HG03469 (cell line): ENCODE measurements around the gene ZNF708.
"Not testable (repeated sequence)": the region's sequence is repeated elsewhere in the genome, so short reads cannot be mapped to it uniquely, and the experiment has no call there.

ENCODE experiments used
- ATAC-seq: cut with Tn5 transposase; IDR thresholded peaks from one replicate; pipeline ENCODE4 v1.9.1; 2021; ENCODE audit warnings: mild to moderate bottlenecking, moderate library complexity, moderate number of reproducible peaks; ENCODE audit not compliant: unreplicated experiment

The ZNF708 gene

GRCh38 chr19:21260164-21260847 is 68.9 kb downstream of the ZNF708 start:
- ATAC-seq: no peak

- ATAC-seq: not testable (repeated sequence)
Observed at GRCh38 chr19:21259421-21260124, 69.6 kb downstream of the ZNF708 start.

GRCh38 chr19:21256722-21257121 is 72.5 kb downstream of the ZNF708 start:
- no peak for ATAC-seq
